Measurements from ENCODE around the gene MRPS14. TPM values are rescaled to one million over a fixed set of nuclear protein-coding genes. Genes with fewer than 3 reads are reported as not detected.

Gene MRPS14
- total RNA-seq, 1 experiment from 2014 or later: 29.4 TPM

GRCh38 chr1:174984952-174985351, 38.3 kb downstream of the MRPS14 start:
- Histone ChIP-seq H3K9ac (ENCODE audit: low read length) (no peak overlapping the region), H3K27ac (ENCODE audit: low read depth, low read length) (no peak overlapping the region), H3K79me2 (ENCODE audit: insufficient read depth, low read length) (no peaks in the 10 kb centered on the region), H3K27me3 (ENCODE audit: insufficient read depth, low read length) (no peaks in the 10 kb centered on the region), H3K9me2 (ENCODE audit: insufficient read depth) (no peaks in the 10 kb centered on the region), H3K4me2 (ENCODE audit: low read length) (no peak overlapping the region), H3K4me1 (ENCODE audit: control insufficient read depth in 1 of 2, insufficient read depth in 2 of 2, low read length in 2 of 2) (no peaks in the 10 kb centered on the region), H3K9me3 (ENCODE audit: control insufficient read depth in 1 of 2, insufficient read depth in 1 of 2, low read depth in 1 of 2, low read length in 2 of 2) (peaks cover 0 to 5% of the 10 kb centered on the region in 2 experiments; a peak in 1 of 4 replicates), H2AFZ (ENCODE audit: low read depth, low read length, poor library complexity, severe bottlenecking) (no peak overlapping the region), H3K36me3 (ENCODE audit: control insufficient read depth in 1 of 2, insufficient read depth in 2 of 2, low read length in 2 of 2) (no peaks in the 10 kb centered on the region), H3K4me3 (replicated peaks in 1 of 2; ENCODE audit: low read depth in 1 of 2, low read length in 2 of 2) (no peak overlapping the region), H4K20me1 (ENCODE audit: insufficient read depth) (no peaks in the 10 kb centered on the region)
- no TSS peak for BruUV-seq (replicated peaks)
- TF ChIP-seq TCF7L2 (IDR thresholded peaks at IDR 0.05; ENCODE audit: borderline replicate concordance, extremely low read depth, insufficient read depth, insufficient read length) (no peak), YY1 (IDR thresholded peaks at IDR 0.05; ENCODE audit: extremely low read depth, insufficient replicate concordance, low read depth, low read length) (no peak), RAD21 (IDR thresholded peaks at IDR 0.05; ENCODE audit: low read depth) (no peak), CTCF (IDR thresholded peaks at IDR 0.05 in 2 of 3, conservative IDR thresholded peaks at IDR 0.05 in 1 of 3; ENCODE audit: borderline replicate concordance in 1 of 3, insufficient read depth in 1 of 3, low read depth in 2 of 3, low read length in 2 of 3) (no peak)
- ChIA-PET RAD21 (ENCODE audit: low non-redundant PET in 1 of 2, low total read pairs in 2 of 2, uncharacterized antibody in 2 of 2, unreplicated experiment in 2 of 2) (no interaction called here), POLR2A (interaction anchor here (2.4 kb wide), 1 partner anchor 14 kb away, joined by 8 read pairs; no protein-coding TSS in a partner anchor), CTCF (interaction anchor here (1.3 kb wide), 1 partner anchor 14 kb away, joined by 4 read pairs; the partner anchor contains the start of gene CACYBP)
- ATAC-seq (no peak), DNase-seq (ENCODE audit: low read depth, low spot score) (no peak)
- intact Hi-C loops (cut with micrococcal nuclease): no loop called here

GRCh38 chr1:174982971-174983689, 40.1 kb downstream of the MRPS14 start:
- POLR2A ChIA-PET: no interaction called here
- no peak for ATAC-seq
- no peak overlapping the region for H3K27ac ChIP-seq (ENCODE audit: low read depth, low read length)

More at GRCh38 chr1:174982971-174983689, 40.1 kb downstream of the MRPS14 start:
- H3K9me2 ChIP-seq (ENCODE audit: insufficient read depth): no peaks in the 10 kb centered on the region
- no peak for TF ChIP-seq ELF1 (IDR thresholded peaks at IDR 0.05; ENCODE audit: borderline replicate concordance, low read depth)
- TF ChIP-seq ATF3 (IDR thresholded peaks at IDR 0.05): no peak
- TF ChIP-seq FOSL1 (IDR thresholded peaks at IDR 0.05; ENCODE audit: low read depth): no peak
- TF ChIP-seq CTCF (IDR thresholded peaks at IDR 0.05 in 2 of 3, conservative IDR thresholded peaks at IDR 0.05 in 1 of 3; ENCODE audit: borderline replicate concordance in 1 of 3, insufficient read depth in 1 of 3, low read depth in 2 of 3, low read length in 2 of 3): peak; percentile 49 to 79 (median 59); a peak in 5 of 6 replicates
- TF ChIP-seq RAD21 (IDR thresholded peaks at IDR 0.05; ENCODE audit: low read depth): peak; percentile 65
- H3K4me3 ChIP-seq (replicated peaks in 1 of 2; ENCODE audit: low read depth in 1 of 2, low read length in 2 of 2): no peak overlapping the region
- H3K36me3 ChIP-seq (ENCODE audit: control insufficient read depth in 1 of 2, insufficient read depth in 2 of 2, low read length in 2 of 2): no peaks in the 10 kb centered on the region
- H3K27me3 ChIP-seq (ENCODE audit: insufficient read depth, low read length): no peaks in the 10 kb centered on the region
- no peaks in the 10 kb centered on the region for H4K20me1 ChIP-seq (ENCODE audit: insufficient read depth)
- no peak overlapping the region for H2AFZ ChIP-seq (ENCODE audit: low read depth, low read length, poor library complexity, severe bottlenecking)
- BruUV-seq (replicated peaks): no TSS peak
- CTCF ChIA-PET: interaction anchor here (0.7 to 0.9 kb wide), 2 partner anchors 13 to 721 kb away, joined by 3 to 4 read pairs; no protein-coding TSS in a partner anchor
- intact Hi-C loops (cut with micrococcal nuclease): loop anchor here (1.0 kb wide), 1 partner anchor 213 kb away; no protein-coding TSS in a partner anchor
- H3K79me2 ChIP-seq (ENCODE audit: insufficient read depth, low read length): no peaks in the 10 kb centered on the region
- peaks cover 0 to 5% of the 10 kb centered on the region in 2 experiments; a peak in 1 of 4 replicates for H3K9me3 ChIP-seq (ENCODE audit: control insufficient read depth in 1 of 2, insufficient read depth in 1 of 2, low read depth in 1 of 2, low read length in 2 of 2)
- RAD21 ChIA-PET (ENCODE audit: low non-redundant PET in 1 of 2, low total read pairs in 2 of 2, uncharacterized antibody in 2 of 2, unreplicated experiment in 2 of 2): interaction anchor here in 1 of 2 experiments (0.5 kb wide), 1 partner anchor 212 kb away, joined by 4 read pairs; no protein-coding TSS in a partner anchor
- H3K4me2 ChIP-seq (ENCODE audit: low read length): no peak overlapping the region
- H3K9ac ChIP-seq (ENCODE audit: low read length): no peak overlapping the region
- peak; percentile 36 for DNase-seq (ENCODE audit: low read depth, low spot score)
- no peaks in the 10 kb centered on the region for H3K4me1 ChIP-seq (ENCODE audit: control insufficient read depth in 1 of 2, insufficient read depth in 2 of 2, low read length in 2 of 2)

Measured in HCT116 (cell line).